Measurements from ENCODE around the gene NFKBIE. TPM values are rescaled to one million over a fixed set of nuclear protein-coding genes. Genes with fewer than 3 reads are reported as not detected.

The NFKBIE gene
- total and polyA plus RNA-seq, 2 of the 13 experiments (the other 11 are each of a cell fraction or from before 2014, with no cell fraction given): 6.7 to 14.5 TPM

- TF ChIP-seq ZIK1 (CRISPR knock-in tag; IDR thresholded peaks at IDR 0.05; ENCODE audit: borderline replicate concordance, low read depth) (no peak), JUNB (CRISPR knock-in tag; IDR thresholded peaks at IDR 0.05; ENCODE audit: borderline replicate concordance) (no peak), POLR2G (IDR thresholded peaks at IDR 0.05; ENCODE audit: low read depth, low read length) (no peak), ZNF792 (CRISPR knock-in tag; IDR thresholded peaks at IDR 0.05) (peak; percentile 80; the same call in 1 of the 2 replicates), SMYD3 (CRISPR knock-in tag; IDR thresholded peaks at IDR 0.05) (no peak), HNF4G (IDR thresholded peaks at IDR 0.05; ENCODE audit: borderline replicate concordance, low read depth, low read length) (peak; percentile 77), HNF4G (CRISPR knock-in tag; IDR thresholded peaks at IDR 0.05; ENCODE audit: borderline replicate concordance, low read depth) (peak; percentile 85), E2F5 (CRISPR knock-in tag; conservative IDR thresholded peaks at IDR 0.05) (no peak), CERS6 (CRISPR knock-in tag; IDR thresholded peaks at IDR 0.05) (no peak), IRX3 (CRISPR knock-in tag; IDR thresholded peaks at IDR 0.05; ENCODE audit: borderline replicate concordance, low read depth) (no peak), GABPB1 (CRISPR knock-in tag; IDR thresholded peaks at IDR 0.05) (peak; percentile 42; the same call in 1 of the 2 replicates), PLSCR1 (CRISPR knock-in tag; IDR thresholded peaks at IDR 0.05; ENCODE audit: borderline replicate concordance) (no peak), RBM39 (IDR thresholded peaks at IDR 0.05; ENCODE audit: low read depth, low read length, poor library complexity, severe bottlenecking) (peak; percentile 33), RARA (CRISPR knock-in tag; IDR thresholded peaks at IDR 0.05) (peak; percentile 40; the same call in 1 of the 2 replicates), ZZZ3 (CRISPR knock-in tag; IDR thresholded peaks at IDR 0.05; ENCODE audit: borderline replicate concordance) (no peak), ATM (IDR thresholded peaks at IDR 0.05; ENCODE audit: borderline replicate concordance) (no peak), RERE (CRISPR knock-in tag; IDR thresholded peaks at IDR 0.05; ENCODE audit: low read depth) (no peak), ZBTB14 (CRISPR knock-in tag; IDR thresholded peaks at IDR 0.05) (no peak), ZNF552 (CRISPR knock-in tag; IDR thresholded peaks at IDR 0.05; ENCODE audit: borderline replicate concordance) (no peak)
These were observed 31.0 kb downstream of the NFKBIE start (continued) for GRCh38 chr6:44234101-44235025.

All from HepG2 (cell line).